GM23338 (cell line): ENCODE results near the gene PRR33. TPM values are rescaled to one million over a fixed set of nuclear protein-coding genes. Genes with fewer than 3 reads are reported as not detected.

ENCODE experiments used
- ATAC-seq: fragments of 200-7000 bp; cut with Tn5 transposase; 3 replicates; pipeline ENCODE4 v1.9.1; 2020
- DNase-seq: peaks from one replicate; pipeline ENCODE4 v3.0.0-alpha.2; 2015; ENCODE audit warnings: low spot score
- H2AFZ ChIP-seq: fragments of 200-600 bp; sonication (generic); 2 replicates; pipeline ENCODE4 v1.8.0; 2016; ENCODE audit warnings: antibody characterized with exemption, mild to moderate bottlenecking, moderate library complexity
- H3F3A ChIP-seq: fragments of 200-600 bp; sonication (generic); replicated peaks from 2 replicates; pipeline ENCODE4 v1.8.0; 2017; ENCODE audit warnings: antibody characterized with exemption, mixed run types, low read depth
- H3K27ac ChIP-seq: fragments of 200-600 bp; sonication (generic); 2 replicates; pipeline ENCODE4 v1.6.1; 2016; ENCODE audit warnings: low read depth
- H3K27me3 ChIP-seq: fragments of 200-600 bp; sonication (generic); 2 replicates; pipeline ENCODE4 v1.8.0; 2016; ENCODE audit warnings: mild to moderate bottlenecking, mixed run types, moderate library complexity; ENCODE audit not compliant: insufficient read depth
- H3K36me3 ChIP-seq: fragments of 200-600 bp; sonication (generic); 2 replicates; pipeline ENCODE4 v1.8.0; 2016; ENCODE audit warnings: mild to moderate bottlenecking; ENCODE audit not compliant: insufficient read depth
- H3K4me1 ChIP-seq: fragments of 200-600 bp; sonication (generic); 2 replicates; pipeline ENCODE4 v1.8.0; 2016; ENCODE audit warnings: mild to moderate bottlenecking, moderate library complexity; ENCODE audit not compliant: insufficient read depth
- H3K4me2 ChIP-seq: fragments of 200-600 bp; sonication (generic); 2 replicates; pipeline ENCODE4 v1.7.1; 2017; ENCODE audit warnings: mixed run types
- H3K4me3 ChIP-seq: fragments of 200-600 bp; sonication (generic); 2 replicates; pipeline ENCODE4 v1.6.1; 2016; ENCODE audit warnings: mixed run types
- H3K79me2 ChIP-seq: fragments of 200-600 bp; sonication (generic); replicated peaks from 2 replicates; pipeline ENCODE4 v1.8.0; 2017; ENCODE audit warnings: mild to moderate bottlenecking; ENCODE audit not compliant: insufficient read depth
- H3K9me2 ChIP-seq: fragments of 200-600 bp; sonication (generic); 2 replicates; pipeline ENCODE4 v1.8.0; 2017; ENCODE audit not compliant: insufficient read depth
- H4K20me1 ChIP-seq: fragments of 200-600 bp; sonication (generic); replicated peaks from 2 replicates; pipeline ENCODE4 v1.8.0; 2017; ENCODE audit warnings: mild to moderate bottlenecking; ENCODE audit not compliant: insufficient read depth
- H3K27ac Mint-ChIP-seq: 2 replicates; pipeline ENCODE4 v1.8.0; 2020; ENCODE audit warnings: inconsistent platforms, mild to moderate bottlenecking, moderate library complexity, mixed read lengths
- H3K27me3 Mint-ChIP-seq: 3 replicates; pipeline ENCODE4 v1.8.0; 2022; ENCODE audit warnings: low read depth, mild to moderate bottlenecking, moderate library complexity, mixed read lengths, inconsistent platforms; ENCODE audit not compliant: insufficient read depth, poor library complexity
- H3K36me3 Mint-ChIP-seq: 3 replicates; pipeline ENCODE4 v1.8.0; 2021; ENCODE audit warnings: low read depth, mild to moderate bottlenecking, inconsistent platforms, moderate library complexity, mixed read lengths
- H3K4me1 Mint-ChIP-seq: 3 replicates; pipeline ENCODE4 v1.8.0; 2020; ENCODE audit warnings: mild to moderate bottlenecking, inconsistent platforms, mixed read lengths
- H3K4me3 Mint-ChIP-seq: 3 replicates; pipeline ENCODE4 v1.8.0; 2021; ENCODE audit warnings: moderate library complexity, mild to moderate bottlenecking, inconsistent platforms, mixed read lengths
- H3K9me3 Mint-ChIP-seq: 3 replicates; pipeline ENCODE4 v1.8.0; 2020; ENCODE audit warnings: moderate library complexity, mild to moderate bottlenecking, inconsistent platforms, mixed read lengths
- CREB1 ChIP-seq: fragments of 250-450 bp; sonication (Bioruptor Pico); IDR thresholded peaks from 2 replicates; pipeline ENCODE4 v1.5.0; 2020; ENCODE audit warnings: low read depth, mild to moderate bottlenecking, moderate library complexity
- EZH2 ChIP-seq: fragments of 200-600 bp; sonication (generic); IDR thresholded peaks from one replicate; pipeline ENCODE4 v1.8.0; 2017; ENCODE audit warnings: antibody characterized with exemption, mild to moderate bottlenecking, low read depth; ENCODE audit not compliant: unreplicated experiment
- EZH2phosphoT487 ChIP-seq: fragments of 200-600 bp; sonication (generic); IDR thresholded peaks from one replicate; pipeline ENCODE4 v1.8.1; 2018; ENCODE audit warnings: antibody characterized with exemption; ENCODE audit not compliant: unreplicated experiment
- JUNB ChIP-seq: IDR thresholded peaks from one replicate; pipeline ENCODE4 v1.6.1; 2016; ENCODE audit warnings: antibody characterized with exemption; ENCODE audit not compliant: unreplicated experiment
- NANOG ChIP-seq: IDR thresholded peaks from 2 replicates; pipeline ENCODE4 v1.6.1; 2016; ENCODE audit warnings: antibody characterized with exemption, borderline replicate concordance
- POLR2AphosphoS5 ChIP-seq: IDR thresholded peaks from 2 replicates; pipeline ENCODE4 v1.6.1; 2016; ENCODE audit warnings: antibody characterized with exemption, low read depth
- REST ChIP-seq: IDR thresholded peaks from one replicate; pipeline ENCODE4 v1.6.1; 2018; ENCODE audit warnings: antibody characterized with exemption; ENCODE audit not compliant: unreplicated experiment
- STAT1 ChIP-seq: IDR thresholded peaks from one replicate; pipeline ENCODE4 v1.6.1; 2016; ENCODE audit warnings: antibody characterized with exemption; ENCODE audit not compliant: unreplicated experiment
- ZNF114 ChIP-seq: fragments of 250-450 bp; sonication (Bioruptor Pico); IDR thresholded peaks from 2 replicates; pipeline ENCODE4 v1.5.0; 2020; ENCODE audit warnings: mild to moderate bottlenecking, moderate library complexity
- ZNF331 ChIP-seq: fragments of 250-450 bp; sonication (Bioruptor Pico); IDR thresholded peaks from 2 replicates; pipeline ENCODE4 v1.5.0; 2020; ENCODE audit warnings: low read depth, mild to moderate bottlenecking, moderate library complexity
- ZNF462 ChIP-seq: fragments of 250-450 bp; sonication (Bioruptor Pico); IDR thresholded peaks from 2 replicates; pipeline ENCODE4 v1.5.0; 2020; ENCODE audit warnings: mild to moderate bottlenecking, moderate library complexity
- polyA plus RNA-seq: library from polyadenylated mRNA; unstranded; fragments of >200 nt; fragmentation: Nextera tagmentation; extraction: Ambion mirVana; gene quantifications from 2 replicates; pipeline ENCODE4 v1.2.1, GENCODE V29; 2016
- total RNA-seq: library from RNA; depleted of rRNA; stranded (reverse); fragments of >200 nt; shearing (Covaris generic); gene quantifications from 2 replicates; pipeline ENCODE4 v1.2.3, GENCODE V29; 2014
- TF ChIP-seq, protein P1 (sequence below), 2 experiments: fragments of 200-600 bp in 1 of 2; sonication (generic) in 1 of 2; conservative IDR thresholded peaks; 2 replicates each; pipeline versions ENCODE4 v1.5.1 to v1.6.1; 2016 to 2017; ENCODE audit warnings: antibody characterized with exemption in 2 of 2, low read depth in 2 of 2, mild to moderate bottlenecking in 2 of 2, moderate library complexity in 1 of 2
- TF ChIP-seq, protein P2 (sequence below): IDR thresholded peaks from 2 replicates; pipeline ENCODE4 v1.6.1; 2016; ENCODE audit warnings: antibody characterized with exemption

PRR33 gene
- total and polyA plus RNA-seq, 2 experiments from 2014 or later = not detected

DNA sequence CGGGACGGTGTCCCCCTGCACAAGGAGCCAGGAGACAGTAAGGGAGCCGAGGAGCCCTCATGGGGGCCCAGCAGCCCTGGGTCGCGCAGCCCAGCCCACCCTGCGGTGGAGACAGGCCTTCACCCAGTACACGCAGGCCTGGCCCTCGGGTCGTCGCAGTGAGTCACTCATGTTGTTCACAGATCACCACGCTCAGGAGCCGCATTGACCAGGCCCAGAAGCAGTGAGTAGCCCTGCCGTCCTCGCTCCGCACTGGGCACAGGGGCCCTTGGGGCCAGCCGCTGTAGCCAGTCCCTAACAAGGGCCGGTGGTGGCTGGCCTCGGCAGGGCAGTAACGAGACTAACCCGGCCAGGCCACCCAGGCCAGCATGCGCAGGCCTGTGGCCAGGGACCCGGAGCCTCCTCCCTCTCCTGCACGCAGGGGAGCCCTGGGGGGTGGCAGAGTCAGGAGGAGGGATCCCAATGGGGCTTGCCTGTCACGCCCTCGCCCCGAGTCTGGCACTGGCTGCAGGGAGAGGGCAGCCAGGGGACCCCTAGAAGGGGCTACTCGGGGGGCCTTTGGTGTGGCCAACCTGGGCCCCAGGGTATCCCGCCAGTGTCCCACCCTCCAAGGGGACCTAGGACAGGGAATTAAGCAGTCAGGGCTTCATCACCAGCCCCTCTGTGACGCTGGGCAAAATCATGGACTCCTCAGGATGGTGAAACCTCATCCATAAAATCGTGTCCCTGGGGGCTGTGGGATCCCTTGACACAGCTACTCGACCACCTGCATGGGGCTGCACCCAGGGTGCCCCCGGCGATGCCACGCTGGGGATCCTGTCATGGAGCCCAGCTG lies 45.3 kb upstream of the PRR33 start:
- Histone ChIP-seq H3K36me3 (no peaks in the 10 kb centered on the region), H3K4me1 (no peaks in the 10 kb centered on the region), H3F3A (no peaks in the 10 kb centered on the region), H3K27me3 (no peaks in the 10 kb centered on the region), H3K4me3 (no peak overlapping the region), H3K4me2 (no peak overlapping the region), H2AFZ (no peak overlapping the region), H4K20me1 (no peaks in the 10 kb centered on the region), H3K9me2 (no peaks in the 10 kb centered on the region), H3K27ac (no peak overlapping the region), H3K79me2 (no peaks in the 10 kb centered on the region)
- Mint-ChIP-seq H3K4me3 (no peak overlapping the region), H3K9me3 (no peaks in the 10 kb centered on the region), H3K27ac (no peak overlapping the region), H3K36me3 (no peaks in the 10 kb centered on the region), H3K27me3 (peaks cover 14% of the 10 kb centered on the region), H3K4me1 (peaks cover 3% of the 10 kb centered on the region; the same call in 2 of the 3 replicates)
- DNase-seq = no peak
- TF ChIP-seq NANOG (no peak), CREB1 (CRISPR knock-in tag) (no peak), POLR2AphosphoS5 (no peak), EZH2phosphoT487 (no peak), ZNF462 (CRISPR knock-in tag) (no peak), STAT1 (no peak), ZNF114 (CRISPR knock-in tag) (no peak), JUNB (no peak), EZH2 (no peak), ZNF331 (no peak), REST (no peak)
- TF ChIP-seq, protein P1, sequence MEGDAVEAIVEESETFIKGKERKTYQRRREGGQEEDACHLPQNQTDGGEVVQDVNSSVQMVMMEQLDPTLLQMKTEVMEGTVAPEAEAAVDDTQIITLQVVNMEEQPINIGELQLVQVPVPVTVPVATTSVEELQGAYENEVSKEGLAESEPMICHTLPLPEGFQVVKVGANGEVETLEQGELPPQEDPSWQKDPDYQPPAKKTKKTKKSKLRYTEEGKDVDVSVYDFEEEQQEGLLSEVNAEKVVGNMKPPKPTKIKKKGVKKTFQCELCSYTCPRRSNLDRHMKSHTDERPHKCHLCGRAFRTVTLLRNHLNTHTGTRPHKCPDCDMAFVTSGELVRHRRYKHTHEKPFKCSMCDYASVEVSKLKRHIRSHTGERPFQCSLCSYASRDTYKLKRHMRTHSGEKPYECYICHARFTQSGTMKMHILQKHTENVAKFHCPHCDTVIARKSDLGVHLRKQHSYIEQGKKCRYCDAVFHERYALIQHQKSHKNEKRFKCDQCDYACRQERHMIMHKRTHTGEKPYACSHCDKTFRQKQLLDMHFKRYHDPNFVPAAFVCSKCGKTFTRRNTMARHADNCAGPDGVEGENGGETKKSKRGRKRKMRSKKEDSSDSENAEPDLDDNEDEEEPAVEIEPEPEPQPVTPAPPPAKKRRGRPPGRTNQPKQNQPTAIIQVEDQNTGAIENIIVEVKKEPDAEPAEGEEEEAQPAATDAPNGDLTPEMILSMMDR (conservative IDR thresholded peaks at IDR 0.05; ENCODE audit: low read depth in 2 of 2) = no peak
- TF ChIP-seq, protein P2, sequence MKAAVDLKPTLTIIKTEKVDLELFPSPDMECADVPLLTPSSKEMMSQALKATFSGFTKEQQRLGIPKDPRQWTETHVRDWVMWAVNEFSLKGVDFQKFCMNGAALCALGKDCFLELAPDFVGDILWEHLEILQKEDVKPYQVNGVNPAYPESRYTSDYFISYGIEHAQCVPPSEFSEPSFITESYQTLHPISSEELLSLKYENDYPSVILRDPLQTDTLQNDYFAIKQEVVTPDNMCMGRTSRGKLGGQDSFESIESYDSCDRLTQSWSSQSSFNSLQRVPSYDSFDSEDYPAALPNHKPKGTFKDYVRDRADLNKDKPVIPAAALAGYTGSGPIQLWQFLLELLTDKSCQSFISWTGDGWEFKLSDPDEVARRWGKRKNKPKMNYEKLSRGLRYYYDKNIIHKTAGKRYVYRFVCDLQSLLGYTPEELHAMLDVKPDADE = no peak
- peak; percentile 11; the same call in 2 of the 3 replicates for ATAC-seq
